HG03135 (cell line): ENCODE measurements around the gene ABHD12B.

Experiments used
- ATAC-seq: cut with Tn5 transposase; IDR thresholded peaks from one replicate; pipeline ENCODE4 v1.9.1; 2021; ENCODE audit warnings: mild to moderate bottlenecking, moderate library complexity; ENCODE audit not compliant: unreplicated experiment

Gene ABHD12B, protein sequence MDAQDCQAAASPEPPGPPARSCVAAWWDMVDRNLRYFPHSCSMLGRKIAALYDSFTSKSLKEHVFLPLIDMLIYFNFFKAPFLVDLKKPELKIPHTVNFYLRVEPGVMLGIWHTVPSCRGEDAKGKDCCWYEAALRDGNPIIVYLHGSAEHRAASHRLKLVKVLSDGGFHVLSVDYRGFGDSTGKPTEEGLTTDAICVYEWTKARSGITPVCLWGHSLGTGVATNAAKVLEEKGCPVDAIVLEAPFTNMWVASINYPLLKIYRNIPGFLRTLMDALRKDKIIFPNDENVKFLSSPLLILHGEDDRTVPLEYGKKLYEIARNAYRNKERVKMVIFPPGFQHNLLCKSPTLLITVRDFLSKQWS

DNA sequence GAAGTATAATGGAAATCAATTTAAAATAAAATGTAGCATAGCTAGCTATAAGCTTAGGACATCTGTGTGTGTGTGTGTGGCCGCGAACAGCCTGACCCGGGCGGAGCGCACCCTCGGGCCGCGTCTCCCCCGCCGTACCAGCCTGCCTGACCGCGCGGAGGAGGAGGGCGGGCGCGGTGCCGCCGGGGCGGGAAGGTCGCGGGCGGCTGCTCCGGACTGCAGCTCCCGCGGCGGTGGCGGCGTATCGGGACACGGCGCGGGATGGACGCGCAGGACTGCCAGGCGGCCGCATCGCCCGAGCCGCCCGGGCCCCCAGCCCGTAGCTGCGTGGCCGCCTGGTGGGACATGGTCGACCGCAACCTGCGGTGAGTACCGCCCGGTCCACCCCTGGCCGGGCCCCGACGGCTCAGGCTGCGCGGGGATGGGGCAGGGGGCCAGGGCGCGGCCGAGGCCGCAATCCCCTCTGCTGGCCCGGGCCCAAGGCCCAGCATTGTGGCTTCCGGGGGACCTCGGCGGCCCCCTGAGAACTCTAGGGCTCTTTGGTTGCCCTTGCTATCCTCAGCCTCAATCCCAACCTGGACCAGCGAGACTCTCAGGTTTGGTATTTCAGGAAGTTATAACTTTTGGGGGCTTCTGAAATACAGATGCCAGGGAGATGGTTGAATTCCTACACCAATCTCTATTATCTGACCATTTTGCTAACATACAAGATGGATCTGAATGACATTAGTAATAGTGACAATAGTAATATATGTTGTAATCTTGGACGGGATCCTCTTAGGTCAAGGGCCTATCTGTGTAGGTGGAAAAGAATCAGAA lies at the start of gene ABHD12B:
Gene ABHD12B (plus strand): TSS at position 140 of the 819 bp plus-strand sequence. CDS start 122 bp downstream, at position 262.
- ATAC-seq = no peak

DNA sequence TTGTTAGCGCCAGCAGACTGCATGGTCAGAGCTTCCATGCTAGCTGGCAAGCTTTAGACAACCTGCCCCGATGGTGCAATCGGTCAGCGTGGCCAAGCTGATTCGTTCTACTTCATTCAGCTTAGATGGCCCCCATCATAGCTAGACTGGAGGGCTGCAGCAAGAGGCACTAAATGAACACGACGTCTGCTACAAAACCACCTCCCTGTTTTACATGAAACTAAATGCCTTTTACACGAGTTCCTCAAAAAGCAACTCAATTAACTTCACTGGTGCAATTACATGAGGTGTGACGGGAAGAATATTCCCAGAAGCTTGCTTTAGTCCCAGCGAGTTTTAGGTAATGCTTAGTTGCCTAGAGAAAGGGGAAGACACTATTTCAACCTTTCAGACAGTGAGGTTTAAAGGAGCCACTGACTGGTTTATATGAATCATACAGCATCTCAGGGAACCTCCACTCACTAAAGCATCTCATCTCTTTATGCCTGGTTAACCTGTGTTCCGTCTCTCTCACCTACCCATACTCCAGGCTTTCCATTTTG lies 49.3 kb upstream of the ABHD12B start:
- ATAC-seq = no peak

- peak; percentile 10 for ATAC-seq
Observed at GRCh38 chr14:50823051-50823761, 48.6 kb upstream of the ABHD12B start.

DNA sequence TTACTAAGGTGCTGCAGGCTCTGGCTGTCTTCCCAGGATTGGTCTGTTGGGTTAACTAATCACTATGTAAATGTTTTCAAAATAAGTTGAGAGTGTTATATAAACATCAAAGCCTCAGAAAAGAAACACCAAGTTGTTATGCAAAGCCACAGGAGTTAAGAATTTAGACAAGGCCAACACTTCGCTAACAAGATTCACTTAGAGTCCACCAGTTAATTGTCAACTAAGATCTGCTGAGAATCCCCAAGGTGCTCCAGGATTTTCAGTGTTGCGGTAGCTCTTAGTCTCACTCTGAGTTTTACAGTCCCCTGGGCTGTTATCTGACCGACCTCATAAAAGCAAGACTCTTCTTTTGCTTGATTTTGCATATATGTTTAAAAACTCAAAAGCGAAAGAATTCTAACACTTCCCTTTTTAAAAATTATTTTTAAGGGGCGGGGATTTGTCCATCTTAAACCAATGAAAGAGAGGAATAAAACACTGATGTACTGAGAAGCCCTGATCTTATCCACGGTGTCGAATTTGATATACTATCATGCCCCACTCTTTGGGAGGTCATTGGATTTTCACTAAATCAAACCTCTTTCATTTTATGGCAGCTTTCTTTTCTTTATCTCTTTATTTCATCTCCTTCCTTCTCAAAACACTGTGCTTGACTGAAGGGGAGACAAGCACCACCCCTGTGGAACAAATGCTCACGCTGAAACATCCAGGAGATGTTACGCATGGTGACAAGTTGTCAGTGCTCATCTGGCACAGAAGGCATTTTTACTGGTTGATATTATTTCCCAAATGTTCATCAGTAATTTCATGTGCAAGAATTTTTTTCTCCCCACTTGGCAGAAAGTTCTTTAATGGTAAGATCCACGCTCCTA lies 47.9 kb upstream of the ABHD12B start:
- ATAC-seq = peak; percentile 74

GRCh38 chr14:50825307-50825706 lies 46.5 kb upstream of the ABHD12B start:
- ATAC-seq = no peak

DNA sequence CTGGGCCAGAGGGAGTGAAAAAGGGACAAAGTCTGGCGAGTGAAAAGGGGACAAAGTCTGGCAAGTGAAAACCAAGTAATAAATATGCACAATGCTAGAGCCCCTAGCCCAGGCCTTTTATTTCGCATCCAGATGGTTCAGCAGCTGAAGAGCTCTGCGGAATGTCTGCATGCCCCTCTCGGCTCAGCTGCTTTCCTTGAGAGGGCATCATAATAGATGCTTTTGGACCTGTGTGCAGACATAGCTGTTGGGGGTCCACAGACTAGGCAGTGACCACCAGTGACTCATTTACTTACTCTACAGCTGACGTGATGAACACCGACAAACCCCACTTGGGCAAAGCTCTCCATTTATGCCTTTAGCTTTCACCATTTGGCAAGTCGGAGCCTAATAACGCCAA lies 45.2 kb upstream of the ABHD12B start:
- no peak for ATAC-seq

- ATAC-seq = no peak
Observed at GRCh38 chr14:50828721-50829488, 42.9 kb upstream of the ABHD12B start.

- ATAC-seq = no peak
Observed at GRCh38 chr14:50829489-50830043, 42.3 kb upstream of the ABHD12B start.

GRCh38 chr14:50830044-50830931 lies 41.6 kb upstream of the ABHD12B start:
- peak; percentile 44 for ATAC-seq

DNA sequence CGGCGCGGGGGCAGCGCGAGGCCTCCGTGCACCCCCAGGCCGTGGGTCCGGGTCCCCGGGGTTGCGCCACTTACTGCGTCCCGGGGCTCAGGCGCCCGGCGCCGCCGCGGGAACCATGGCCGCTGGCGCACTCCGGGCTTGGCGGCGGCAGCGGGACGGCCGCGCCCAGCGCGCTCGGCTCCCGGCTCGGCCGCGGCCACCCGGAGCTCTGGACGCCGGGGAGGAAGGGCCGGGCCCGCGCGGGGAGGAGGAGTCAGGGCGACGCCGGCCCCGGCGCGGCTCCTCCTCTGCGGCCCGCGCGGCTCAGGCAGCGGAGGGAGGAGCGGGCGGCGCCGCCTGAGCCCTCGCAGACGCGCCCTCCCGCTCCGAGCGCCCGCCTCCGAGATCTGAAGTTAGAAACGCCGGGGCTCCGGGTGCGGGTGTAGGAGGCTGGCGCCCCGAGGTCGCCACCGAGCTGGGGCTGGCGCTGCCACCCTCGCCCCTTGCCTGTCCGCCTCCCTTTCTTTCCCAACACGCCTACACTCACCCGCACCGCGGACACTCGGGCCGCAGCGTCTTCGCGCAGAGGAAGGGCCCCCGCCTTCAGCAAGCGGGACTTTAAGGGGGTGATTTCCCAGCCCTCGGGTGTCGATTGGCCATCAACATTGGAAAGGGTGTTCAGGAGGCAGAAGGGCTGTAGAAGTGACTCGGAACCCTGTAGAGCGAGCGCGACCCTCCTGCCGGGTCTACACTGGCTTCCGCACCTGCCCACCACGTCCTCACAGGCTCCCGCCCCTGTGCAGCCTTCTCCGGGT lies 40.7 kb upstream of the ABHD12B start, which contains the start of gene NIN:
Gene NIN (minus strand): TSS at position 231 of the 794 bp plus-strand sequence. CDS start 9,106 bp downstream, outside the sequence.
- peak; percentile 79 for ATAC-seq

- no peak for ATAC-seq
Observed at GRCh38 chr14:50831726-50832168, 40.1 kb upstream of the ABHD12B start.

- no peak for ATAC-seq
Observed at GRCh38 chr14:50832935-50833630, 38.8 kb upstream of the ABHD12B start.

- ATAC-seq = no peak
Observed at GRCh38 chr14:50834802-50835276, 37.0 kb upstream of the ABHD12B start.

GRCh38 chr14:50835280-50835679 lies 36.6 kb upstream of the ABHD12B start:
- no peak for ATAC-seq

- ATAC-seq = no peak
Observed at GRCh38 chr14:50836515-50836914, 35.3 kb upstream of the ABHD12B start.

- ATAC-seq = no peak
Observed at GRCh38 chr14:50837271-50837670, 34.6 kb upstream of the ABHD12B start.
